ENCODE measurements around the gene DCST1.

GRCh38 chr1:155083052-155083541 lies 49.5 kb downstream of the DCST1 start:
- TF ChIP-seq POLR2A (IDR thresholded peaks at IDR 0.05) = no peak
- no peak for TF ChIP-seq CTCF (IDR thresholded peaks at IDR 0.05)
- TF ChIP-seq EP300 (IDR thresholded peaks at IDR 0.05) = no peak

Measured in tibial nerve (tissue), 4 donors.